ENCODE results near the gene SIDT2. TPM values are rescaled to one million over a fixed set of nuclear protein-coding genes. Genes with fewer than 3 reads are reported as not detected.

The SIDT2 gene
- polyA plus RNA-seq, 1 experiment: 71.3 TPM

- Histone ChIP-seq H3K36me3 (ENCODE audit: control insufficient read depth, insufficient read depth, low read length) (peaks cover 26% of the 10 kb centered on the region), H3K4me3 (ENCODE audit: low read depth, low read length) (no peak overlapping the region), H3K27me3 (ENCODE audit: control insufficient read depth, insufficient read depth, low read length) (no peaks in the 10 kb centered on the region)
- TF ChIP-seq CTCF (IDR thresholded peaks at IDR 0.05; ENCODE audit: insufficient read depth, low read depth, low read length): no peak
- ChIA-PET CTCF (interaction anchor here (0.5 to 4.4 kb wide), 28 partner anchors 8 to 483 kb away, joined by 3 to 44 read pairs (median 5); partner anchors contain the start of genes APOA5, CEP164, PAFAH1B2 and SIDT2), POLR2A (no interaction called here)
- DNase-seq (ENCODE audit: low read depth): no peak
Measured at GRCh38 chr11:117225553-117226170, 47.1 kb downstream of the SIDT2 start.

- peaks cover 26% of the 10 kb centered on the region for H3K36me3 ChIP-seq (ENCODE audit: control insufficient read depth, insufficient read depth, low read length)
- TF ChIP-seq CTCF (IDR thresholded peaks at IDR 0.05; ENCODE audit: insufficient read depth, low read depth, low read length): peak; percentile 77
- DNase-seq (ENCODE audit: low read depth): no peak
- H3K4me3 ChIP-seq (ENCODE audit: low read depth, low read length): no peak overlapping the region
- CTCF ChIA-PET: interaction anchor here (0.8 to 4.4 kb wide), 38 partner anchors 9 to 494 kb away, joined by 3 to 44 read pairs (median 4); partner anchors contain the start of genes APOA5, BACE1, CEP164 and PAFAH1B2
- POLR2A ChIA-PET: no interaction called here
- no peaks in the 10 kb centered on the region for H3K27me3 ChIP-seq (ENCODE audit: control insufficient read depth, insufficient read depth, low read length)
Measured at GRCh38 chr11:117226388-117227385, 48.1 kb downstream of the SIDT2 start.

GRCh38 chr11:117228091-117228490 is 49.5 kb downstream of the SIDT2 start:
- H3K4me3 ChIP-seq (ENCODE audit: low read depth, low read length): no peak overlapping the region
- H3K36me3 ChIP-seq (ENCODE audit: control insufficient read depth, insufficient read depth, low read length): peaks cover 26% of the 10 kb centered on the region
- no peaks in the 10 kb centered on the region for H3K27me3 ChIP-seq (ENCODE audit: control insufficient read depth, insufficient read depth, low read length)
- no peak for DNase-seq (ENCODE audit: low read depth)
- TF ChIP-seq CTCF (IDR thresholded peaks at IDR 0.05; ENCODE audit: insufficient read depth, low read depth, low read length): no peak
- ChIA-PET CTCF (interaction anchor here (0.9 to 4.4 kb wide), 8 partner anchors 38 to 437 kb away, joined by 3 to 44 read pairs (median 4); partner anchors contain the start of genes APOA5, BACE1 and SIDT2), POLR2A (no interaction called here)

DNA sequence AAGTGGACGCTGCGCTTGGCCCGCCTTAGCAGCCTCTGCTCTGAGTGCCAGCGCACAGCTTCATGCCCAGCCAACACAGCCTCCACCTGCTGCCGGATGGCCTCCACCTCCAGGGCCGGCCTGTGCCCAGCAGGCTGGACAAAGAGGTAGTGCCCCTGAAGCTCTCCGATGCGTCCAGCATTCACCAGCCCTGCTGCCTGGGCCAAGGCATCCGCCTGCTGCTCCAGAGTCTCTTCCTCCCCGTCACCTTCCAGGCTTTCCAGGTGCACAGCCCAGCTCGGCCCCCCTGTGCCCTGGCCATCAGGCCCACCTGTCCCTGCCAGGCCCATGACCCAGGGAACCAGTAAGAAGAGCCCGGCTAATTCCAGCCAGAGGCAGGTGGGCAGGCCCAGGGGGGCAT is 50.9 kb downstream of the SIDT2 start:
- ChIA-PET POLR2A (interaction anchor here (0.6 kb wide), 1 partner anchor 486 kb away, joined by 3 read pairs; no protein-coding TSS in a partner anchor), CTCF (interaction anchor here (0.5 to 4.4 kb wide), 5 partner anchors 49 to 487 kb away, joined by 3 to 25 read pairs (median 3); partner anchors contain the start of gene APOA5)
- no peak overlapping the region for H3K4me3 ChIP-seq (ENCODE audit: low read depth, low read length)
- no peak for TF ChIP-seq CTCF (IDR thresholded peaks at IDR 0.05; ENCODE audit: insufficient read depth, low read depth, low read length)
- no peaks in the 10 kb centered on the region for H3K27me3 ChIP-seq (ENCODE audit: control insufficient read depth, insufficient read depth, low read length)
- no peak for DNase-seq (ENCODE audit: low read depth)
- peaks cover 22% of the 10 kb centered on the region for H3K36me3 ChIP-seq (ENCODE audit: control insufficient read depth, insufficient read depth, low read length)

GRCh38 chr11:117229931-117230285 is 51.4 kb downstream of the SIDT2 start:
- DNase-seq (ENCODE audit: low read depth): no peak
- Histone ChIP-seq H3K36me3 (ENCODE audit: control insufficient read depth, insufficient read depth, low read length) (peaks cover 22% of the 10 kb centered on the region), H3K4me3 (ENCODE audit: low read depth, low read length) (no peak overlapping the region), H3K27me3 (ENCODE audit: control insufficient read depth, insufficient read depth, low read length) (no peaks in the 10 kb centered on the region)
- ChIA-PET CTCF (interaction anchor here (0.6 to 2.8 kb wide), 5 partner anchors 8 to 124 kb away, joined by 3 to 19 read pairs (median 3); partner anchors contain the start of gene SIDT2), POLR2A (interaction anchor here (0.6 kb wide), 1 partner anchor 486 kb away, joined by 3 read pairs; no protein-coding TSS in a partner anchor)
- no peak for TF ChIP-seq CTCF (IDR thresholded peaks at IDR 0.05; ENCODE audit: insufficient read depth, low read depth, low read length)
